Measurements from ENCODE around the gene FCHSD1. TPM values are rescaled to one million over a fixed set of nuclear protein-coding genes. Genes with fewer than 3 reads are reported as not detected.

Gene FCHSD1
- total RNA-seq, 2 experiments from 2014 or later: 31.9 to 55.3 TPM

- no peak overlapping the region for H3K4me2 ChIP-seq (ENCODE audit: low read length)
- no peaks in the 10 kb centered on the region for H3K9me2 ChIP-seq (ENCODE audit: insufficient read depth, low read length)
- H3K79me2 ChIP-seq (ENCODE audit: insufficient read depth, low read depth, low read length): no peaks in the 10 kb centered on the region
- peaks cover 16% of the 10 kb centered on the region for H3K4me1 ChIP-seq (ENCODE audit: insufficient read depth, low read length, poor library complexity, severe bottlenecking)
- H3K4me3 ChIP-seq (ENCODE audit: low read depth, low read length, poor library complexity, severe bottlenecking): no peak overlapping the region
- ChIA-PET CTCF (ENCODE audit: unreplicated experiment) (no interaction called here), POLR2A (interaction anchor here (0.6 to 2.0 kb wide), 3 partner anchors 134 to 321 kb away, joined by 3 to 5 read pairs (median 3); no protein-coding TSS in a partner anchor)
- H3K9me3 ChIP-seq (ENCODE audit: low read length): no peaks in the 10 kb centered on the region
- no peak overlapping the region for H2AFZ ChIP-seq (ENCODE audit: low read length)
- intact Hi-C loops (cut with micrococcal nuclease; ENCODE audit: unreplicated experiment): no loop called here
- no peak overlapping the region for H3K27ac ChIP-seq (ENCODE audit: low read depth, low read length, poor library complexity, severe bottlenecking)
- no peaks in the 10 kb centered on the region for H3K36me3 ChIP-seq (ENCODE audit: insufficient read depth, low read length)
- TF ChIP-seq EZH2phosphoT487 (IDR thresholded peaks at IDR 0.05; ENCODE audit: borderline replicate concordance, low read depth, low read length): no peak
- TF ChIP-seq CTCF (conservative IDR thresholded peaks at IDR 0.05; ENCODE audit: low read length): no peak
- no peak for DNase-seq (ENCODE audit: low spot score)
- BruUV-seq (replicated peaks): no TSS peak
- H4K20me1 ChIP-seq (ENCODE audit: insufficient read depth, low read length): no peaks in the 10 kb centered on the region
These were observed 45.2 kb upstream of the FCHSD1 start for GRCh38 chr5:141696431-141696830.

- no peak overlapping the region for H3K4me2 ChIP-seq (ENCODE audit: low read length)
- BruUV-seq (replicated peaks): no TSS peak
- intact Hi-C loops (cut with micrococcal nuclease; ENCODE audit: unreplicated experiment): no loop called here
These were observed 44.5 kb upstream of the FCHSD1 start for GRCh38 chr5:141695627-141696215.

More at GRCh38 chr5:141695627-141696215, 44.5 kb upstream of the FCHSD1 start:
- Histone ChIP-seq H3K4me3 (ENCODE audit: low read depth, low read length, poor library complexity, severe bottlenecking) (no peak overlapping the region), H2AFZ (ENCODE audit: low read length) (no peak overlapping the region), H3K79me2 (ENCODE audit: insufficient read depth, low read depth, low read length) (no peaks in the 10 kb centered on the region), H3K4me1 (ENCODE audit: insufficient read depth, low read length, poor library complexity, severe bottlenecking) (peaks cover 16% of the 10 kb centered on the region), H4K20me1 (ENCODE audit: insufficient read depth, low read length) (no peaks in the 10 kb centered on the region), H3K36me3 (ENCODE audit: insufficient read depth, low read length) (no peaks in the 10 kb centered on the region), H3K9me3 (ENCODE audit: low read length) (no peaks in the 10 kb centered on the region), H3K27ac (ENCODE audit: low read depth, low read length, poor library complexity, severe bottlenecking) (no peak overlapping the region), H3K9me2 (ENCODE audit: insufficient read depth, low read length) (no peaks in the 10 kb centered on the region)
- no peak for DNase-seq (ENCODE audit: low spot score)
- TF ChIP-seq EZH2phosphoT487 (IDR thresholded peaks at IDR 0.05; ENCODE audit: borderline replicate concordance, low read depth, low read length): no peak
- TF ChIP-seq CTCF (conservative IDR thresholded peaks at IDR 0.05; ENCODE audit: low read length): no peak
- CTCF ChIA-PET (ENCODE audit: unreplicated experiment): no interaction called here
- POLR2A ChIA-PET: interaction anchor here (0.6 to 2.0 kb wide), 3 partner anchors 133 to 321 kb away, joined by 3 to 5 read pairs (median 3); no protein-coding TSS in a partner anchor

Measured in OCI-LY7 (cell line).